ENCODE results near the gene MAN1C1.

MAN1C1 gene

GRCh38 chr1:25616095-25616986 lies at the start of gene MAN1C1:
Gene MAN1C1 (plus strand): TSS chr1:25616791. CDS start chr1:25617798, 1,007 bp downstream.
- DNase-seq (ENCODE audit: low read depth, low spot score) = peak; percentile 65

- no peak for DNase-seq (ENCODE audit: low read depth, low spot score)
These were observed 48.9 kb upstream of the MAN1C1 start for GRCh38 chr1:25567710-25568089.

GRCh38 chr1:25568090-25568833 lies 48.3 kb upstream of the MAN1C1 start:
- DNase-seq (ENCODE audit: low read depth, low spot score) = peak; percentile 62

GRCh38 chr1:25568834-25569596 lies 47.6 kb upstream of the MAN1C1 start:
- DNase-seq (ENCODE audit: low read depth, low spot score) = peak; percentile 81

DNA sequence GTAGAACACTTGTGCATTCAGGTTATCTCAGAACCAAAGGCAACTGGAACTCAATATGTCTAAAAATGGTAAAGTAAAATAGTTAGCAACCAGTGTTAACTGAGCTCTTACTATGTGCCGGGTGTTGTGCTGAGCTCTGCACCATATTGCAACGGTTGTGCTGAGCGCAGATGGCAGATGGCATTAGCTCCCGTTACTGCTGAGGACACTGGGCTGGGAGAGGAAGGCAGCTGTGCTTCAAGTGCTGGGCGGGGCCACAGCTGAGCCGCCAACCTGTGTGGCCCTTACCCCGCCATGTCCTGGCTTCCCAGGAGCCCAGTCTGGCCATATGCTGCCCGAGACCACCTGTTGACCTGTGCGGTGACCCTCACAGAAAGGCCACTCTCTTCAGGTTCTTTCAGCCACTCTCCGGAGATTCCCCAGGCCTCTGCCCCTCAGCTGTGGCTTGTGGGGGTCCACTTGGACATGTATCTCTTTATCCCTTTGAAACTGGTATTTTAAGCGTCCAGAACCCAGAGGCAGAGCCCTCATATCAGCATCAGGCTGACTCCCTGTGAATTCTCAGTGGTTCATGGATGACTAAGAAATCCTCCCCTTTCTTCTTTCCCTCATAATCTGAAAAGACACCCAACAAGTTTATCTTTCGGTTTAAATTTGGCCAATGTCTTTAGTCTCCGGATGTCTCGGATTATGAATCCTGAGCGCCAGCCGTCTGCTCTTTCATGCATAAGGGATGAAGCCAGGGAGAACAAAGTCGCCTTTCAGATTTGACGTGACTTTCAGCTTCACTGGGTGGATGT lies 46.8 kb upstream of the MAN1C1 start:
- DNase-seq (ENCODE audit: low read depth, low spot score) = no peak

DNA sequence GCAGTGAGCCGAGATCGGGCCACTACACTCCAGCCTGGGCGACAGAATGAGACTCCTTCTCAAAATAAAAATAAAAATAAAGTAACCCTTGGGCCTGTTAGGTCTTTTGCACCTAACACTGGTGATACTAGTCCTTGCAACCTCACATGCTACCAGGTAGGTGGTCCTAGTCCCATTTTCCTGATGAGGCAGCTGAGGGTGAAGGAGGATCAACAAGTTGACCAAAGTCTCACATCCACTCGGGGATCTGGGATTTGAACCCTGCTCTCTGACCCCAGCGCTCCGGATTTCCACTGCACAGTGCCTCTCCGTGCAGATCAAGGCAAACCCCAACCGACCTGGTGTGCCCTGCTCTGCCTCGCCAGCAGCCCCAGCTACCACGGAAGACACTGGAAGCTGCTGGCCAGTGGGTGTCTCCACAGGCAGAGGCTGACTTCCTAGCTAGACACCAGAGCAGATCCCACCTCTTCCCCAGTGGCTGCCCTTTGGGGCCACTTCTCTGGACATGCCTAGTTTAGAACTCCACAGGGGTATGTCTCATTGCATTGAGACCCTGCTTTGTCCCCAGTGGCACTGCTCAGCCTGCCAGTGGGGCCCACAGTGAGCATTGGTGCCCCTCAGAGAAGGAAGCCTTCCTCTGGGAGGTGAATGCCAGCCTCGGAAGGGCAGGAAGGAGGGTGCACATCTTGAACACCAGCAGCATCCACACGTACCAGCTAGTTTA lies 45.6 kb upstream of the MAN1C1 start:
- DNase-seq (ENCODE audit: low read depth, low spot score) = no peak

- no peak for DNase-seq (ENCODE audit: low read depth, low spot score)
These were observed 45.0 kb upstream of the MAN1C1 start for GRCh38 chr1:25571522-25571970.

DNA sequence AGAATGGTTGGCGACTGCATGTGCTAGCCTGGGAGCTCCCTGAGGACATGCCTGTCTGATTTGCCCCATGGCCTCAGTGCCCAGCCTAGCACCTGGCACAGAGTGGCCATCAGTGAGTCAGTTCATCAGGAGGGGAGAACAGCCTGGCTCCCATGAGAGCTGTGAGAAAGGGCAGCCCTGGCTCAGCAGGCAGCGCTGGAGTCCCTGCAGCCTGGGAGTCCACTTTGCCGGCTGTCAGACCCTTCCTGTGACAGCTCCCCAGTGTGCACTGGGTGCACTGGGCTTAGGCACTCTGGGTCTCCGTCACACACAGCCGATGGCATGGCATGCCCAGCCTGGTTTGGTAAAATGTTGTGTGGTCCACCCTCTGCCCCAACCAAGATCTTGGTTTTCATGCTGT lies 44.5 kb upstream of the MAN1C1 start:
- no peak for DNase-seq (ENCODE audit: low read depth, low spot score)

DNA sequence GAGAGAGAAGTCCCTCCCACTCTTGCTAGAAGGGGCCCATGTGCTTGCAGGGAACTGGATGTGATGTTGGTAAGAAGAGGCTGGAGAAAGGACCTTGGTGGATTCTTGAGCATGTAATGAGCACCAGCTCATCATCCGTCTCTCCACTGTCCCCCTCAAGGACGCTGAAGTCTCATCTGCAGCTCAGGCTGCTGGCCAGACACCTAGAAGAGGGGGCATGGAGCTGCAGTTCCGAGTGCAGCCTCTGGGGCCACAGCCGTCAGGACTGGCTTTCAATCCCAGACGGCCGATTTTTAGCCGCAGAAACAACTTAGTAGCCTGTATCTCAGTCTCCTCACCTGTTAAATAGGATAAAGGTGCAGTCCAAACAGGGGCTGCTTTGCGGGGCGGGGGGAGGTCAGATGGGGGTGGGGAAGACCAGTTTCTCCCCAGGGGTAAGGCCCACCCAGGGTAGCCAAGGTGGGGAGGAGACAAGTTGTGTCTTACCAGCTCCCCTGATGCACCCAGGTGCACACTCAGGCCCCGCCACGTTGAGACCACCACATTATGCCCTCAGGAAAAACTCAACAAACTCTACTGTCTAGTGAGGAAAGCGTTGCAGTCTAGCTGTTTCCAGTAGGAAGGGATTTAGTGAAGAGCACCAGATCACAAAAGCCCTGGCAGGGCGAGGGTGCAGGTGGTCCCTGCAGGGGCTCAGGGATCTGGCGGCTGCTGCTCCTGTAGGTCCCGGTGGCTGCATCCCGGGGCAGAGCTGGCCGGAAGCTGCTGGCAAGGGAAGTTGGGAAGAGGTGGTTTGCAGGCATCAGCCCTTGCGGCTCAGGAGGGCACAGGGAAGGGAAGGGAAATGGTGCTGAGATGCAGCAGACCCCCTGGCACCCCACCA lies 43.6 kb upstream of the MAN1C1 start:
- DNase-seq (ENCODE audit: low read depth, low spot score) = no peak

DNA sequence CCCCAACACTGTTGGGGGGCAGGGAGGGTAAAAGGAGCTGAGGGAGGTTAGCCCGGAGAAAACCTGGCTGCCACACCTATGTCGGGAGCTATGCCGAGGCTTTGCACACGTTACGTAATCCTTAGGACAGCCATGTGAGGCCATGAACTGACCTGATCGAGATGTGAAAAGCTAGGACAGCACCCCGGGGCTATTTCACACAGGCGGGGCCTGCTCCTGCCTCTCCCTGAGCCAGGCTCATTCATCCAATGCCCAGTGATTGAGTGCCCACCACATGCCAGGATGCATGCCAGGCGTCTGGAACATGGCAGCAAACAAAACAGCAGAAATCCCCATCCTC lies 43.0 kb upstream of the MAN1C1 start:
- no peak for DNase-seq (ENCODE audit: low read depth, low spot score)

DNA sequence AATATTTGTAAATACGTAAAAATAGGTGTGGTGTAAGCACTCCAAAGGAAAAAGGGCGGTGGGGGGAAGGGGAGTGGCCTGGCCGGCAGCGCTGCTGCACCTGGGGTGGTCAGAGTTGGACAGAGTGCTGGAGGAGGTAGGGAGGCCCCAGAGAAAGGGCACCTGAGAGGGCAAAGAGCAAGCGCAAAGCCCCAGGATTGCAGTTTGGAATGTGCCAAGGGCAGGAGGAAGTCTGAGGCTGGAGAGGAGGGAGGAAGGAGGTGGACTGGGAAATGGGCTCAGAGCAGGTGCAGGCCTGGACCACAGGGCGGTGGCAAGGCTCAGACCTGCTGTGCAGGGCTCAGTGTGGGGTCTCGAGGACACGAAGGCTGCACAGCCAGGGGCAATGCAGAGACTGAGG lies 42.6 kb upstream of the MAN1C1 start:
- DNase-seq (ENCODE audit: low read depth, low spot score) = no peak

GRCh38 chr1:25575191-25575590 lies 41.4 kb upstream of the MAN1C1 start:
- no peak for DNase-seq (ENCODE audit: low read depth, low spot score)

GRCh38 chr1:25576459-25577133 lies 40.0 kb upstream of the MAN1C1 start:
- DNase-seq (ENCODE audit: low read depth, low spot score) = no peak

DNA sequence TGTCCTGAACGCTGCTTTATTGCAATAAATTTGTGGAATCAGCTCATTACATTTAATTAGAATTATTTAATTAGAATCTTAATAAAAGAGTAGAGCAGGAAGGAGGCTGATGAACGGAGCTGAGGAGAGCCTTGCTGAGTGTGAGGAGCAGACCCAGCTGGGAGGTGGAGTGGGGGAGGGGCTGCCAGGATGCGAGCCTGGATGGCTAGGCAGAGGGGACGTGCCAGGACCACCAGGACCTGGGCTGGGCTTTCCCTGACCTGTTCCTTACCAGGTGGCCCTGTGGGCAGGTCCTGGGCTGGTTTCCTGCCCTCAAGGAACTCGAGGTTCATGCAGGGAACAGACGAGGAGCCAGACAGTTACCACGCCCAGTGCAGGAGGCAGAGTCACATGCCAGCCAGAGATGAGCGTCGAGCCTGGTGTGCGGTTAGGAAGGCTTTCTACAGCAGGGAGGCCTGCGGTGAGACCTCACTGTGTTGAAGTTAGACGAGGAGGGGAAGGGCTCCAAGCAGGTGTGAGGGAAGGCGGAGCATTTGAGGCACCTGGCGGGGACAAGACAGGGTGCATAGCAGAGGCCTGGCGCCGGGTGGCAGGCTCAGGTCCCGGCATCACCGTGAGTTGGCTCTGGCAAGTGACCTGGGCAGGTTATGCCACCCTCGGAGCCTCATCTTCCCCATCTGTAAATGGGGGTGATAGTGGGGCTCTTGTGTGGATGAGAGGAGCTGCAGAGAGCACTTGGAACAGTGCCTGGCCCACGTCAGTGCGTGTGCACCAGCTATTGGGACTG lies 39.3 kb upstream of the MAN1C1 start:
- DNase-seq (ENCODE audit: low read depth, low spot score) = no peak

GRCh38 chr1:25579292-25580252 lies 37.0 kb upstream of the MAN1C1 start:
- DNase-seq (ENCODE audit: low read depth, low spot score) = no peak

DNA sequence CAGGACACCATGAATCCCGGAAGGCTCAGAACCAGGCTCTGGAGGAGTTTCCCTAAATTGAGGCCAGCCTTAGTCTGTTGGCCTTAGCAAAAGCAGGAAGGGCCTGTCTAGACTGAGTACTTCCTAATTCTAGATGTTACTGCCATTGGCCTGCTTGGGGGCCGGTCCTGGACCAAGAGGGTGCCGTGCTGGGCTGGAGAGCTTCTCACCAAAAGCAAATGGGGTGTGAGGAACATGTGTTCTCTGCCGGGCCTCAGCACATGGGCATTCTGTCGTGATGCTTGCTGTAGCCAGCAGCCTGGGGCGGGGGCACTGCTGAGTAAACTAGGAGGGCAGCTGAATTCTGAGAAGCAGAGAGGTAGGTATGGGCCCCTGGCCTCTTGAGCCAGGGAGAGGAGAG lies 35.7 kb upstream of the MAN1C1 start:
- DNase-seq (ENCODE audit: low read depth, low spot score) = no peak

- no peak for DNase-seq (ENCODE audit: low read depth, low spot score)
These were observed 34.8 kb upstream of the MAN1C1 start for GRCh38 chr1:25581764-25582163.

Data from smooth muscle cell of the brain vasculature (primary cell).